HepG2 (cell line): ENCODE measurements around the gene AEBP1. TPM values are rescaled to one million over a fixed set of nuclear protein-coding genes. Genes with fewer than 3 reads are reported as not detected.

Experiments used
- ATAC-seq: fragments of 200-7000 bp; cut with Tn5 transposase; 3 replicates; pipeline ENCODE4 v1.9.1; 2020; ENCODE audit warnings: mild to moderate bottlenecking, moderate library complexity
- BruUV-seq: library from RNA; stranded (reverse); fragments of 400-500 nt; replicated peaks from 2 replicates; lab custom pipeline; 2021; lab: Mats Ljungman, UMichigan
- CTCF ChIA-PET: fragments of 300-600 bp; formaldehyde crosslinking; extraction: SDS; loops from one replicate; lab custom pipeline; 2021; ENCODE audit warnings: low total read pairs, inconsistent platforms, low intra/inter-chr PET ratio; lab: Yijun Ruan, JAX
- POLR2A ChIA-PET: fragments of 350-600 bp; sonication (Branson Sonifier 250); formaldehyde crosslinking; loops from one replicate; lab custom pipeline; 2020; ENCODE audit warnings: antibody characterized with exemption, inconsistent platforms; lab: Yijun Ruan, JAX
- DNase-seq: peaks from one replicate; pipeline ENCODE4 v3.0.0-alpha.2; 2015; ENCODE audit warnings: low spot score
- FAIRE-seq: peaks from 3 replicates; lab custom pipeline; 2011; peaks lifted over from hg19 to GRCh38; lab: Jason Lieb, UNC
- H2AFZ ChIP-seq: one replicate; pipeline ENCODE4 v1.6.1; 2011; ENCODE audit warnings: low read length, inconsistent platforms
- H3K27ac ChIP-seq: fragments of 300-600 bp; 3 replicates; pipeline ENCODE4 v1.8.0; 2011; ENCODE audit warnings: mixed run types, mild to moderate bottlenecking, mixed read lengths, low read length, inconsistent platforms; ENCODE audit not compliant: insufficient read depth; ENCODE audit errors: extremely low read length
- H3K27me3 ChIP-seq, 2 experiments: fragments of 200-600 bp in 1 of 2; 2 replicates in 1 of 2; 3 replicates in 1 of 2; pipeline versions ENCODE4 v1.6.0 to v1.8.0; 2011; ENCODE audit warnings: low read length in 2 of 2, mild to moderate bottlenecking in 2 of 2, moderate library complexity in 2 of 2, inconsistent platforms in 1 of 2; ENCODE audit not compliant: insufficient read depth in 2 of 2, control insufficient read depth in 1 of 2
- H3K36me3 ChIP-seq, 2 experiments: fragments of 200-600 bp in 1 of 2; replicated peaks in 1 of 2; 2 replicates in 1 of 2; 3 replicates in 1 of 2; pipeline versions ENCODE4 v1.5.1 to v1.8.0; 2011; ENCODE audit warnings: low read length in 2 of 2, inconsistent platforms in 1 of 2; ENCODE audit not compliant: insufficient read depth in 2 of 2, control insufficient read depth in 1 of 2
- H3K4me1 ChIP-seq: 2 replicates; pipeline ENCODE4 v1.5.1; 2012; ENCODE audit warnings: low read length, inconsistent platforms; ENCODE audit not compliant: insufficient read depth
- H3K4me2 ChIP-seq: 2 replicates; pipeline ENCODE4 v1.6.0; 2011; ENCODE audit warnings: low read depth, low read length, inconsistent platforms
- H3K4me3 ChIP-seq, 3 experiments: fragments of 200-600 bp in 1 of 3; sonication (generic), shearing (Covaris generic) in 1 of 3; replicated peaks in 1 of 3; 2 replicates each; pipeline ENCODE4 v1.5.1; 2011 to 2016; ENCODE audit warnings: low read length in 3 of 3, inconsistent platforms in 2 of 3, low read depth in 2 of 3, mild to moderate bottlenecking in 2 of 3, control low read depth in 1 of 3, mixed read lengths in 1 of 3; ENCODE audit not compliant: insufficient read depth in 1 of 3
- H3K79me2 ChIP-seq: one replicate; pipeline ENCODE4 v1.6.1; 2011; ENCODE audit warnings: low read length, inconsistent platforms; ENCODE audit not compliant: insufficient read depth
- H3K9ac ChIP-seq: 2 replicates; pipeline ENCODE4 v1.6.0; 2011; ENCODE audit warnings: mild to moderate bottlenecking, low read depth, low read length, inconsistent platforms; ENCODE audit not compliant: insufficient read depth
- H3K9me3 ChIP-seq: 2 replicates; pipeline ENCODE4 v1.5.1; 2012; ENCODE audit warnings: mild to moderate bottlenecking, low read length
- H4K20me1 ChIP-seq: 2 replicates; pipeline ENCODE4 v1.6.0; 2011; ENCODE audit warnings: inconsistent platforms, mild to moderate bottlenecking, low read length, moderate library complexity; ENCODE audit not compliant: insufficient read depth
- ATM ChIP-seq: fragments of 450-650 bp; IDR thresholded peaks from 2 replicates; pipeline ENCODE4 v1.7.1; 2017; ENCODE audit warnings: mild to moderate bottlenecking, borderline replicate concordance
- NFE2L1 ChIP-seq: sonication (generic); formaldehyde crosslinking; IDR thresholded peaks from 2 replicates; pipeline ENCODE4 v1.4.0; 2020; ENCODE audit warnings: missing genetic modification reagents, mild to moderate bottlenecking, borderline replicate concordance
- RXRB ChIP-seq: IDR thresholded peaks from 2 replicates; pipeline ENCODE4 v1.6.1; 2016; ENCODE audit warnings: borderline replicate concordance, missing genetic modification reagents, missing compliant biosample characterization
- SRF ChIP-seq: IDR thresholded peaks from 2 replicates; pipeline ENCODE4 v1.6.1; 2011; ENCODE audit warnings: mild to moderate bottlenecking, low read depth, low read length, moderate library complexity
- STAG1 ChIP-seq: sonication (generic); formaldehyde crosslinking; IDR thresholded peaks from 2 replicates; pipeline ENCODE4 v1.4.0; 2020; ENCODE audit warnings: missing genetic modification reagents
- ZBTB8A ChIP-seq: sonication (generic); formaldehyde crosslinking; IDR thresholded peaks from 2 replicates; pipeline ENCODE4 v1.4.0; 2020; ENCODE audit warnings: mild to moderate bottlenecking, low read depth, missing genetic modification reagents, borderline replicate concordance
- ZFX ChIP-seq: sonication (generic); formaldehyde crosslinking; IDR thresholded peaks from 2 replicates; pipeline ENCODE4 v1.4.0; 2020; ENCODE audit warnings: mild to moderate bottlenecking, low read depth, missing genetic modification reagents, moderate library complexity
- ZNF431 ChIP-seq: sonication (generic); formaldehyde crosslinking; IDR thresholded peaks from 2 replicates; pipeline ENCODE4 v1.9.0; 2022; ENCODE audit warnings: missing genetic modification reagents, low read depth, mild to moderate bottlenecking, borderline replicate concordance
- WGBS: methylation state at CpG from one replicate; pipeline ENCODE4 v1.1.6; 2017; ENCODE audit warnings: low lambda C conversion rate; 5-methylcytosine and 5-hydroxymethylcytosine counted together
- in situ Hi-C: cut with HindIII; loops from 2 replicates; pipeline ENCODE4 v1.10.0; 2017; ENCODE audit warnings: low pct_unique_long_range_greater_than_20kb; ENCODE audit not compliant: extremely low pct_ligation_motif_present
- intact Hi-C: fragments of 100-400 bp; cut with micrococcal nuclease; formaldehyde crosslinking; loops from one replicate; pipeline ENCODE4 v1.10.0; 2022; ENCODE audit not compliant: unreplicated experiment
- polyA plus RNA-seq, 8 experiments: library from polyadenylated mRNA; depleted of rRNA in 3 of 8; stranded (reverse) in 7 of 8; unstranded in 1 of 8; fragments of >200 nt; fragmentation: Illumina TruSeq in 4 of 8; extraction: Trizol in 4 of 8; gene quantifications; 2 replicates each; pipeline versions ENCODE4 v1.2.1 to v1.2.3, GENCODE V29; 2011 to 2016; ENCODE audit warnings: low read depth in 4 of 8, missing spikeins in 1 of 8, mixed read lengths in 1 of 8; ENCODE audit not compliant: insufficient read depth in 1 of 8
- total RNA-seq, 5 experiments: library from RNA; depleted of rRNA; stranded (reverse); fragments of >200 nt; fragmentation: Illumina TruSeq; extraction: Trizol; gene quantifications; 2 replicates each; pipeline ENCODE4 v1.2.3, GENCODE V29; 2016; ENCODE audit warnings: low read depth in 1 of 5
- TF ChIP-seq, protein P1 (sequence below): IDR thresholded peaks from 2 replicates; pipeline ENCODE4 v1.6.1; 2016; ENCODE audit warnings: missing compliant biosample characterization, missing genetic modification reagents, borderline replicate concordance
- TF ChIP-seq, protein P2 (sequence below): sonication (generic); formaldehyde crosslinking; conservative IDR thresholded peaks from 2 replicates; pipeline ENCODE4 v1.8.0; 2022; ENCODE audit warnings: mild to moderate bottlenecking, moderate library complexity, missing genetic modification reagents
- TF ChIP-seq, protein P3 (sequence below): IDR thresholded peaks from 2 replicates; pipeline ENCODE4 v1.6.1; 2012; ENCODE audit warnings: low read depth, low read length, improper control_type of control experiment

The AEBP1 gene
- total and polyA plus RNA-seq, 2 of the 13 experiments (the other 11 are each of a cell fraction or from before 2014, with no cell fraction given) = 0.22 to 0.55 TPM

DNA sequence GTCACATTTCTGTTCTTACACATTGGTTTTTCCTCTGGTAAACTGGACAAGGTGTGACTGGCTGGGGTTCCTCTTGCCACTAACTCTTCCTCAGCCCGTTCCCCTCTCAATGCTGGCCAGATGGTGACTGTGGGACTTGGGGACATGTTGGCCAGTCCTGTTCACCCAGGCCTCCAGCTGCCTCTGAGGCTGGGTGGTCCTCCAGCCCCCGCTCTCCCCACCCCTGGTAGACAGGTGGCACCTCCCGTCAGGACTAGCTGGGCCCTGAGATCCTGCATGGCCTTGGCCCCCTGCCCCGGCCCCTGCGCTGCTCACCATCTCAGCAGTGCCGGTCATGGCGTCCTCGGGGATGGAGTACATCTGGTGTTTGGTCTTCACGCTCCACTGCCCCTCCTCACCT lies 47.8 kb downstream of the AEBP1 start:
- CTCF ChIA-PET = no interaction called here
- no peak overlapping the region for H3K9ac ChIP-seq
- ATAC-seq (no peak), FAIRE-seq (no peak), DNase-seq (no peak)
- H3K79me2 ChIP-seq = no peaks in the 10 kb centered on the region
- no peaks in the 10 kb centered on the region for H3K36me3 ChIP-seq
- H3K4me1 ChIP-seq = peaks cover 9% of the 10 kb centered on the region
- H3K4me2 ChIP-seq = no peak overlapping the region
- intact Hi-C loops = no loop called here
- in situ Hi-C loops = no loop called here
- H4K20me1 ChIP-seq = no peaks in the 10 kb centered on the region
- TF ChIP-seq ZFX (CRISPR knock-in tag) (0 out of 2 replicates have a peak, but pooled peaks have one; percentile 22), RXRB (no peak)
- H3K4me3 ChIP-seq = no peak overlapping the region
- H3K27me3 ChIP-seq = peaks cover 2 to 60% of the 10 kb centered on the region in 2 experiments; a peak in 3 of 5 replicates
- no peak overlapping the region for H2AFZ ChIP-seq
- no peak overlapping the region for H3K27ac ChIP-seq
- no peaks in the 10 kb centered on the region for H3K9me3 ChIP-seq
- WGBS = 51% methylated on average over 4 of the region's 9 CpGs
- no TSS peak for BruUV-seq
- POLR2A ChIA-PET = no interaction called here

DNA sequence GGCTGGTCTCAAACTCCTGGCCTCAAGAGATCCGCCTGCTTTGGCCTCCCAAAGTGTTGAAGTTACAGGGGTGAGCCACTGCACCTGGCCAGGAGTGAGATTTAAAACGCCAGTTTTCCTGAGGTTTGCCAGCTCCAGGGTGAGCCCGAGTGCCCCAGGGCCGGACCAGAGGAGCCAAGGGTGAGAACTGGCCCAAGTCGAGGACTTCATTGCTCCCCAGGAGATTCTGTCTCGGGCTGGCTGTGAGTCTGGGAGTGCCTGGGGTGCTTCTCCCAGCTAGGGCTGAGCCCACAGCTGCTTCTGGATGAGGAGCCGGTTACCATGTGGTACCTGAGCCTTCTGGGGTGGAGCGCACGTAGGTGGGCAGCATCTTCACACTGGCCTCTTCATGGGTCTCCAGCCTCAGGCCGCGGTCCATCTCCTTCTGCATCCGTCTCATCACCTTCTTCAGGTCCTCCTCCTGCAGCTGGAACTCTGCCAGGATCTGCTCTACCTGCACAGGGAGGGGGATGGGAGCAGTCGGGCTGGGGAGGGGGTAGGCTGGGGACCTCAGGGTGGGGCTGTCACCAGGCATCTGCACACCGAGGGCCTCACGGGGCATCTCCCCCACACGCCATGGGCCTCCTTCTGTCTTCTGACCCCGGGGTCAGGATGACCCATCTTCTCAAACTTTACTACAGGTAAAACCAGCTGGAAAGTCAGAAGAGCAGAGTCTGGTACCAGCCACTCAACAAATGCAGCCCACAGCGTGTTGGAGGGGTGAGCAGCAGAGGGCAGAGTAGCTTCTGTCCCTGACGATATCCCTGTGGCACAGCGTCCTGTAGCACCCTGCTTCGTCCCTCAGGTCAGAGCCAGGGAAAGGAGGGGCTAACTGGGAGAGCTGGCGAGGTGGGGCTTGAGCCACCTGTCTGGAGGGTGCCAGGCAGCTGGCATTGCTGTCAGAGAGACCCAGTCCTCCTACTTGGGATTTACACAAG lies 49.1 kb downstream of the AEBP1 start:
- Histone ChIP-seq H3K4me2 (no peak overlapping the region), H3K27ac (no peak overlapping the region), H4K20me1 (no peaks in the 10 kb centered on the region), H3K36me3 (no peaks in the 10 kb centered on the region), H3K4me3 (no peak overlapping the region), H3K9me3 (no peaks in the 10 kb centered on the region), H3K9ac (no peak overlapping the region), H3K27me3 (peaks cover 2 to 49% of the 10 kb centered on the region in 2 experiments; a peak in 3 of 5 replicates), H2AFZ (no peak overlapping the region), H3K4me1 (peaks cover 9% of the 10 kb centered on the region), H3K79me2 (no peaks in the 10 kb centered on the region)
- ChIA-PET POLR2A (no interaction called here), CTCF (no interaction called here)
- intact Hi-C loops = no loop called here
- ATAC-seq (peak; percentile 65), FAIRE-seq (no peak), DNase-seq (no peak)
- no TSS peak for BruUV-seq
- in situ Hi-C loops = no loop called here
- WGBS = 20% methylated on average over 5 of the region's 22 CpGs
- TF ChIP-seq NFE2L1 (CRISPR knock-in tag) = no peak
- TF ChIP-seq, protein P1, sequence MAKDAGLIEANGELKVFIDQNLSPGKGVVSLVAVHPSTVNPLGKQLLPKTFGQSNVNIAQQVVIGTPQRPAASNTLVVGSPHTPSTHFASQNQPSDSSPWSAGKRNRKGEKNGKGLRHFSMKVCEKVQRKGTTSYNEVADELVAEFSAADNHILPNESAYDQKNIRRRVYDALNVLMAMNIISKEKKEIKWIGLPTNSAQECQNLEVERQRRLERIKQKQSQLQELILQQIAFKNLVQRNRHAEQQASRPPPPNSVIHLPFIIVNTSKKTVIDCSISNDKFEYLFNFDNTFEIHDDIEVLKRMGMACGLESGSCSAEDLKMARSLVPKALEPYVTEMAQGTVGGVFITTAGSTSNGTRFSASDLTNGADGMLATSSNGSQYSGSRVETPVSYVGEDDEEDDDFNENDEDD (CRISPR knock-in tag) = no peak
- TF ChIP-seq, protein P2, sequence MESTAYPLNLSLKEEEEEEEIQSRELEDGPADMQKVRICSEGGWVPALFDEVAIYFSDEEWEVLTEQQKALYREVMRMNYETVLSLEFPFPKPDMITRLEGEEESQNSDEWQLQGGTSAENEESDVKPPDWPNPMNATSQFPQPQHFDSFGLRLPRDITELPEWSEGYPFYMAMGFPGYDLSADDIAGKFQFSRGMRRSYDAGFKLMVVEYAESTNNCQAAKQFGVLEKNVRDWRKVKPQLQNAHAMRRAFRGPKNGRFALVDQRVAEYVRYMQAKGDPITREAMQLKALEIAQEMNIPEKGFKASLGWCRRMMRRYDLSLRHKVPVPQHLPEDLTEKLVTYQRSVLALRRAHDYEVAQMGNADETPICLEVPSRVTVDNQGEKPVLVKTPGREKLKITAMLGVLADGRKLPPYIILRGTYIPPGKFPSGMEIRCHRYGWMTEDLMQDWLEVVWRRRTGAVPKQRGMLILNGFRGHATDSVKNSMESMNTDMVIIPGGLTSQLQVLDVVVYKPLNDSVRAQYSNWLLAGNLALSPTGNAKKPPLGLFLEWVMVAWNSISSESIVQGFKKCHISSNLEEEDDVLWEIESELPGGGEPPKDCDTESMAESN (CRISPR knock-in tag) = no peak
- no peak for TF ChIP-seq ZNF431 (CRISPR knock-in tag)
- no peak for TF ChIP-seq SRF
- TF ChIP-seq STAG1 (CRISPR knock-in tag) = 0 out of 2 replicates have a peak, but pooled peaks have one; percentile 5
- TF ChIP-seq ZBTB8A (CRISPR knock-in tag) = no peak
- TF ChIP-seq ATM = no peak
- TF ChIP-seq, protein P3, sequence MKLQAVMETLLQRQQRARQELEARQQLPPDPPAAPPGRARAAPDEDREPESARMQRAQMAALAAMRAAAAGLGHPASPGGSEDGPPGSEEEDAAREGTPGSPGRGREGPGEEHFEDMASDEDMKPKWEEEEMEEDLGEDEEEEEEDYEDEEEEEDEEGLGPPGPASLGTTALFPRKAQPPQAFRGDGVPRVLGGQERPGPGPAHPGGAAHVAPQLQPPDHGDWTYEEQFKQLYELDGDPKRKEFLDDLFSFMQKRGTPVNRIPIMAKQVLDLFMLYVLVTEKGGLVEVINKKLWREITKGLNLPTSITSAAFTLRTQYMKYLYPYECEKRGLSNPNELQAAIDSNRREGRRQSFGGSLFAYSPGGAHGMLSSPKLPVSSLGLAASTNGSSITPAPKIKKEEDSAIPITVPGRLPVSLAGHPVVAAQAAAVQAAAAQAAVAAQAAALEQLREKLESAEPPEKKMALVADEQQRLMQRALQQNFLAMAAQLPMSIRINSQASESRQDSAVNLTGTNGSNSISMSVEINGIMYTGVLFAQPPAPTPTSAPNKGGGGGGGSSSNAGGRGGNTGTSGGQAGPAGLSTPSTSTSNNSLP = no peak
